Trophoblast cell (in vitro differentiated cells and primary cell): Measurements from ENCODE around the gene SLC6A4.
"Not testable (repeated sequence)": the region's sequence is repeated elsewhere in the genome, so short reads cannot be mapped to it uniquely, and the experiment has no call there.

Source experiments
- DNase-seq, 2 donors: peaks; one replicate each; pipeline ENCODE4 v3.0.0-alpha.2; 2016
- H2AFZ ChIP-seq: 2 replicates; pipeline ENCODE4 v1.6.1; 2013; ENCODE audit warnings: low read length, moderate library complexity, mild to moderate bottlenecking; ENCODE audit not compliant: insufficient read depth, poor library complexity
- H2AK5ac ChIP-seq: 2 replicates; pipeline ENCODE4 v1.6.1; 2013; ENCODE audit warnings: mild to moderate bottlenecking, low read length
- H2BK120ac ChIP-seq: 2 replicates; pipeline ENCODE4 v1.6.1; 2013; ENCODE audit warnings: low read length, mild to moderate bottlenecking, moderate library complexity; ENCODE audit not compliant: insufficient read depth, poor library complexity
- H2BK12ac ChIP-seq: 2 replicates; pipeline ENCODE4 v1.6.1; 2013; ENCODE audit warnings: mild to moderate bottlenecking, low read length, moderate library complexity
- H2BK5ac ChIP-seq: 2 replicates; pipeline ENCODE4 v1.6.1; 2013; ENCODE audit warnings: low read length, low read depth, moderate library complexity, mild to moderate bottlenecking; ENCODE audit not compliant: poor library complexity
- H3K14ac ChIP-seq: 2 replicates; pipeline ENCODE4 v1.6.1; 2013; ENCODE audit warnings: mild to moderate bottlenecking, low read length
- H3K18ac ChIP-seq: 2 replicates; pipeline ENCODE4 v1.6.1; 2013; ENCODE audit warnings: mild to moderate bottlenecking, low read length
- H3K23ac ChIP-seq: 2 replicates; pipeline ENCODE4 v1.6.1; 2013; ENCODE audit warnings: low read length
- H3K27ac ChIP-seq: 2 replicates; pipeline ENCODE4 v1.5.1; 2013; ENCODE audit warnings: low read depth, mild to moderate bottlenecking, inconsistent platforms, low read length, moderate library complexity
- H3K27me3 ChIP-seq: 2 replicates; pipeline ENCODE4 v1.6.1; 2013; ENCODE audit warnings: inconsistent platforms, mild to moderate bottlenecking, low read length, moderate library complexity; ENCODE audit not compliant: insufficient read depth
- H3K36me3 ChIP-seq, 2 experiments: 1 replicate in 1 of 2; 2 replicates in 1 of 2; pipeline ENCODE4 v1.6.1; 2013; ENCODE audit warnings: low read length in 2 of 2, mild to moderate bottlenecking in 2 of 2, moderate library complexity in 1 of 2; ENCODE audit not compliant: insufficient read depth in 2 of 2, control insufficient read depth in 1 of 2
- H3K4ac ChIP-seq: 2 replicates; pipeline ENCODE4 v1.6.1; 2013; ENCODE audit warnings: low read depth, mild to moderate bottlenecking, low read length, moderate library complexity
- H3K4me1 ChIP-seq, 2 experiments: 1 replicate in 1 of 2; 2 replicates in 1 of 2; pipeline ENCODE4 v1.6.1; 2013; ENCODE audit warnings: low read length in 2 of 2, mild to moderate bottlenecking in 2 of 2, moderate library complexity in 1 of 2; ENCODE audit not compliant: insufficient read depth in 2 of 2, control insufficient read depth in 1 of 2
- H3K4me2 ChIP-seq: 2 replicates; pipeline ENCODE4 v1.6.1; 2013; ENCODE audit warnings: inconsistent platforms, mild to moderate bottlenecking, low read length, moderate library complexity
- H3K4me3 ChIP-seq: 2 replicates; pipeline ENCODE4 v1.5.1; 2013; ENCODE audit warnings: mild to moderate bottlenecking, low read depth, low read length, inconsistent platforms
- H3K79me1 ChIP-seq: one replicate; pipeline ENCODE4 v1.6.1; 2013; ENCODE audit warnings: low read length
- H3K79me2 ChIP-seq: 2 replicates; pipeline ENCODE4 v1.6.1; 2013; ENCODE audit warnings: low read length, mild to moderate bottlenecking; ENCODE audit not compliant: control insufficient read depth, insufficient read depth, poor library complexity
- H3K9ac ChIP-seq: 2 replicates; pipeline ENCODE4 v1.6.1; 2013; ENCODE audit warnings: mild to moderate bottlenecking, low read length
- H3K9me3 ChIP-seq: 2 replicates; pipeline ENCODE4 v1.6.1; 2013; ENCODE audit warnings: low read depth, mild to moderate bottlenecking, control low read depth, inconsistent platforms, low read length; ENCODE audit not compliant: insufficient read depth
- H4K12ac ChIP-seq: 2 replicates; pipeline ENCODE4 v1.6.1; 2013; ENCODE audit warnings: low read depth, mild to moderate bottlenecking, low read length, moderate library complexity
- H4K8ac ChIP-seq: 2 replicates; pipeline ENCODE4 v1.6.1; 2013; ENCODE audit warnings: low read depth, mild to moderate bottlenecking, low read length, moderate library complexity
- H4K91ac ChIP-seq: one replicate; pipeline ENCODE4 v1.6.1; 2013; ENCODE audit warnings: low read depth, mild to moderate bottlenecking, low read length, moderate library complexity
- WGBS: extraction: QIAGEN DNeasy Blood & Tissue Kit; methylation state at CpG from one replicate; pipeline ENCODE4 v1.1.7; 2013; ENCODE audit warnings: missing lambda C conversion rate; ENCODE audit not compliant: insufficient read length, insufficient coverage; ENCODE audit errors: extremely low coverage; 5-methylcytosine and 5-hydroxymethylcytosine counted together

SLC6A4 gene

DNA sequence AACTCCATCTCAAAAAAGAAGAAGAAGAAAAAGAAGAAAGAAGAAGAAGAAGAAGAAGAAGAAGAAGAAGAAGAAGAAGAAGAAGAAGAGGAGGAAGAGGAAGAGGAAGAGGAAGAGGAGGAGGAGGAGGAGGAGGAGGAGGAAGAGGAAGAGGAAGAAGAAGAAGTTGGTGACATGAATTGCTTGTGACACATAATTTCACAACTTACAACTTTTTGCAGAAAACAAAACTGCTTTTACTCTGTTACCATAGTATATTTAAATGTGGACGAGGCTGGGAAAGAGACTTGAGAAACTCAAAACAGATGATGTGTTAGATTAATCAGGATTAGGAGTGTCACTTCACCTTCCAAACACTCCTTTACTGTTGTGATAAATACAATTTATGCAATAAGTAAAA, 5.5 kb downstream of the SLC6A4 start:
- not testable (repeated sequence) for H4K8ac ChIP-seq, H3K4ac ChIP-seq, H3K4me3 ChIP-seq, H2AFZ ChIP-seq, H2BK5ac ChIP-seq, H3K18ac ChIP-seq, H3K9ac ChIP-seq, H3K27me3 ChIP-seq, DNase-seq, H3K4me2 ChIP-seq, H4K12ac ChIP-seq, H3K79me1 ChIP-seq, H2BK120ac ChIP-seq, H2BK12ac ChIP-seq, H3K36me3 ChIP-seq, H3K27ac ChIP-seq, H3K4me1 ChIP-seq, H2AK5ac ChIP-seq, H3K9me3 ChIP-seq, H3K14ac ChIP-seq, H3K23ac ChIP-seq, H3K79me2 ChIP-seq, H4K91ac ChIP-seq
- no CpG with 5 or more reads among the region's 1 CpG for WGBS

DNA sequence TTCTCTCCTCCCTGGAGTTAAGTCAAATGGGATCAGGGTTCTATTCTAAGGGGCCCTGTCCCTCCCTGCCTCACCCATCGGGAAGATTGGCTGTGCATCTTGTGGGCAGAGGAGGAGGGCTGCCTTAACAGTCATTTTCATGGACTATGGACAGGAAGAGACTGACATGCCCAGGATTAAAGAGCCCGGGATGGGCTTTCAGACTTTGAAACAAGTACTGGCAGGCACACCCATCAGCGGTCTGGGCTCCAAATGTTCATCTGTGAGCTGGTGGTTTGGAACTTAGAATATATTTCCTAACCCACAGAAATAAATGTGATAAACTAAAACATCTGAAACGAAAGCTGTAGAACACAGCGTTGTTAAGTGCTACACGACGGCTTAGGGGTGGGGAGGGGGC, 6.5 kb downstream of the SLC6A4 start:
- Histone ChIP-seq H3K27me3 (peaks cover 2% of the 10 kb centered on the region), H3K27ac (no peak overlapping the region), H3K36me3 (no peaks in the 10 kb centered on the region), H2BK12ac (no peak overlapping the region), H3K4me1 (peaks cover 11 to 15% of the 10 kb centered on the region in 2 experiments), H3K14ac (no peak overlapping the region), H3K9ac (no peak overlapping the region), H2BK120ac (no peak overlapping the region), H4K8ac (no peak overlapping the region), H3K23ac (no peak overlapping the region), H4K91ac (no peak overlapping the region), H3K18ac (no peak overlapping the region), H3K9me3 (no peaks in the 10 kb centered on the region), H2AK5ac (no peak overlapping the region), H2AFZ (no peak overlapping the region), H3K4ac (no peak overlapping the region), H3K4me2 (no peak overlapping the region), H3K79me1 (peaks cover 4% of the 10 kb centered on the region), H2BK5ac (no peak overlapping the region), H4K12ac (no peak overlapping the region), H3K79me2 (no peaks in the 10 kb centered on the region), H3K4me3 (no peak overlapping the region)
- WGBS = no CpG with 5 or more reads among the region's 7 CpGs
- no peak for DNase-seq

DNA sequence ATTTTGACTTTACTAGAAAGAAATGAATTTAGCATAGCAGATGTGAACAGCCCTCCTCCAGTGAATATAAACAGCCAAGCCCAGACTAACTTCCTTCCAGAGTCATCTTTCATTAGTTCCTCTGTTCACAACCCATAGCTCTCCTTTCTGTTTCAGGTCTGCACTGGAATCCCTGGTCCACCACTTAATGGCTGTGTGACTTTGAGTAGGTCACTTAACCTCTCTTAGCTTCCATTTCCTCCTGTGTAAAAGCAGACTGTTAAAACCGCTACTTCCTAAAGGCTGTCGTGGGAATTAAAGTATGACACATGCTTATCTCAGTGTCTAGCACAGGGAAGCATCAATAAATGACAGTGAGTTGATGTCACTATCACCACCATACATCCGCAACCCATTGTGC, 7.5 kb downstream of the SLC6A4 start:
- Histone ChIP-seq H3K36me3 (no peaks in the 10 kb centered on the region), H4K91ac (no peak overlapping the region), H2AFZ (no peak overlapping the region), H3K79me1 (peaks cover 4% of the 10 kb centered on the region), H2AK5ac (no peak overlapping the region), H2BK5ac (no peak overlapping the region), H3K27me3 (no peaks in the 10 kb centered on the region), H3K9me3 (no peaks in the 10 kb centered on the region), H3K4ac (no peak overlapping the region), H4K12ac (no peak overlapping the region), H3K4me2 (no peak overlapping the region), H3K18ac (no peak overlapping the region), H3K27ac (no peak overlapping the region), H3K79me2 (no peaks in the 10 kb centered on the region), H4K8ac (no peak overlapping the region), H3K14ac (no peak overlapping the region), H2BK120ac (no peak overlapping the region), H3K4me1 (peaks cover 11 to 15% of the 10 kb centered on the region in 2 experiments), H3K9ac (no peak overlapping the region), H2BK12ac (no peak overlapping the region), H3K23ac (no peak overlapping the region), H3K4me3 (no peak overlapping the region)
- DNase-seq = no peak
- no CpG with 5 or more reads among the region's 3 CpGs for WGBS

DNA sequence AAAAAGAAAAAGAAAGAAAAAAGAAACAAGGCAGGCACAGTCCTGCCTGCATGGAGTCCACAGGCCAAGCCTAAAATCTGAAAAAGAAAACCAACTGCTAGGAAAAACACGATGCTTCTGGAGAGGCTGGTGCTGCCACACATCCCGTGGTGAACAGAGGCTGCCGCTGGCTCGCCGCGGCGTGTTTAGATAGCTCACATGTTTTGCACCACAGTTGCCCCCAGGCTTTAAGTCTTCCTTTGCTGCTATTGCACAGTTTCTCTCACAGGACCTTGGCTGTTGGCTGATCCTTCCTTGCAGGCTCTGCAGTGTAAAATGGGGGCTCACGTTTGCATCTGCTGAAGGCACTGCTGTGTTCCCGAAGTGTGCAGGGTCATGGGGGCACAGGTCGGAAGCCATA, 8.6 kb downstream of the SLC6A4 start:
- Histone ChIP-seq H3K4me3 (no peak overlapping the region), H3K4ac (no peak overlapping the region), H3K79me2 (no peaks in the 10 kb centered on the region), H3K9me3 (no peaks in the 10 kb centered on the region), H3K4me1 (peaks cover 11 to 15% of the 10 kb centered on the region in 2 experiments), H3K23ac (no peak overlapping the region), H3K9ac (no peak overlapping the region), H3K36me3 (no peaks in the 10 kb centered on the region), H2BK5ac (no peak overlapping the region), H3K4me2 (no peak overlapping the region), H3K18ac (no peak overlapping the region), H2AK5ac (no peak overlapping the region), H4K91ac (no peak overlapping the region), H2BK12ac (no peak overlapping the region), H3K27ac (peak overlapping the region; percentile 36), H2AFZ (no peak overlapping the region), H2BK120ac (no peak overlapping the region), H3K27me3 (no peaks in the 10 kb centered on the region), H3K14ac (no peak overlapping the region), H4K12ac (no peak overlapping the region), H4K8ac (no peak overlapping the region), H3K79me1 (peaks cover 4% of the 10 kb centered on the region)
- no CpG with 5 or more reads among the region's 10 CpGs for WGBS
- DNase-seq = peak; percentile 93 to 97
